Activated naive CD4-positive, alpha-beta T cell (primary cell): Measurements from ENCODE around the gene ZNF101.

ENCODE experiments used
- DNase-seq, 4 experiments: peaks; one replicate each; lab custom pipeline; 2025; lab: John Stamatoyannopoulos, UW

Gene ZNF101

GRCh38 chr19:19668230-19669012 lies at the start of gene ZNF101:
ZNF101 (plus strand) TSS chr19:19668839; CDS start chr19:19668964, 125 bp downstream.
- DNase-seq, result peak; percentile 75 to 93 (median 87)

DNA sequence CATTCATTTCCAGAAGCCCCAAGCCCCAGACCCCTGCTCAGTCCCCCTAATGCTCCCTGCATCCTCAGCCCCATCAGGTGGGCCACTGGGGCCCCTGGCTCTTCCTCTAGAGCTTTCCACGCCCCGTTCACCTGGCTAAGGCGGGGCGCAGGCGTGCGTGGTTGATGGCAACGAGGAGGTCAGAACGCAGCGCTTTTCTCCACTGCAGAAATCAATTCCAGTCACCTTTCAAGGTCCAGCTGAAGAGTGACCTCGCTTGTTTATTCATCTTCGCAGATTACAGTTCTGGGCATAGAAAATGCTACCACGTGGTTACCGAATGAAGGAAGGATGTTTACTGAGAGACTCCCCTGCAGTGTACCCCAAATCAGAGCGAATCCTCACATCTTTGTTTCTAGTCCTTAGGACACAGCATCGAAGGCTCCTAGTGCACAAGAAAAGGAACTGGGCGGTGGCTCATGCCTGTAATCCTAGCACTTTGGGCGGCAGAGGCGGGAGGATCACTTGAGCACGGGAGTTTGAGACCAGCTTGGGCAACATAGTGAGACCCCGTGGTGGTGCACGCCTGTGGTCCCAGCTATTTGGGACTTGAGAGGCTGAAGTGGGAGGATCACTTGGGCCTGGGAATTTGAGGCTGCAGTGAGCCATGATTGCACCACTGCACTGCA lies 49.3 kb upstream of the ZNF101 start:
- no peak for DNase-seq

DNA sequence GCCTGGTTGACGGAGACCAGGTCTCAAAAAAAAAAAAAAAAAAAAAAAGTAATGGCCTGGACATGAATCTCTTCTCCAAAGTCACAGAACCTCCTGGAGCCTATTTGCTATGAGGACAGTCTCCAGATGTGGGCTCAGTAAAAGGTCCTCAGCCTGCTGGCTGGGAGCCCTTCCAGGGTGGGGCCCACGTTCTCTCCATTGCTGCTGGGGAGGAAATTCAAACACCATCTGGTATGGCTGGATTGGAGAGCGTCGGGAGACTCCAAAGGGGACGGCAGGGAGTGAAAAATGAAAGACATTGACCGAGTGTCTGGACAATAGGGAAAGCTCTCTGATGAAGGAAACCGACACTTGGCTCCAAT lies 48.8 kb upstream of the ZNF101 start:
- DNase-seq, result no peak

DNA sequence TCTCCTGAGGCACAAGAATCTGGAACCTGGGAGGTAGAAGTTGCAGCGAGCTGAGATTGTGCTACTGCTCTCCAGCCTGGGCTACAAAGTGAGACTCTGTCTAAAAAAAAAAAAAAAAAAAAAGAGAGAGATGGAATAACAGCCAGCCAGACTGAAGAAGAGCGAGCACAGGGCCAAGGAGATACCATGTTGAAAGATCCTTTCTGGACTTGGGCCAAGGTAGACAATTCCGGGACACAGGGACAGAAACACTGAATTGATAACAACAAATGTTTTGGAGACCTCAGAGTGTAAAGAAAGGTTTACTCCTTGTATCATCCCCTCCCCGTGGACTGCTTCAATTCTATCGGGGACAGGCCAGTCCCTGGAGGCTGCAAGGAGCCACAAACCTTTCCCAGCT lies 45.3 kb upstream of the ZNF101 start:
- no peak for DNase-seq

- DNase-seq, result no peak
Observed at GRCh38 chr19:19624032-19624570, 44.5 kb upstream of the ZNF101 start.

GRCh38 chr19:19626516-19627472 lies 41.8 kb upstream of the ZNF101 start:
- DNase-seq, result no peak

DNA sequence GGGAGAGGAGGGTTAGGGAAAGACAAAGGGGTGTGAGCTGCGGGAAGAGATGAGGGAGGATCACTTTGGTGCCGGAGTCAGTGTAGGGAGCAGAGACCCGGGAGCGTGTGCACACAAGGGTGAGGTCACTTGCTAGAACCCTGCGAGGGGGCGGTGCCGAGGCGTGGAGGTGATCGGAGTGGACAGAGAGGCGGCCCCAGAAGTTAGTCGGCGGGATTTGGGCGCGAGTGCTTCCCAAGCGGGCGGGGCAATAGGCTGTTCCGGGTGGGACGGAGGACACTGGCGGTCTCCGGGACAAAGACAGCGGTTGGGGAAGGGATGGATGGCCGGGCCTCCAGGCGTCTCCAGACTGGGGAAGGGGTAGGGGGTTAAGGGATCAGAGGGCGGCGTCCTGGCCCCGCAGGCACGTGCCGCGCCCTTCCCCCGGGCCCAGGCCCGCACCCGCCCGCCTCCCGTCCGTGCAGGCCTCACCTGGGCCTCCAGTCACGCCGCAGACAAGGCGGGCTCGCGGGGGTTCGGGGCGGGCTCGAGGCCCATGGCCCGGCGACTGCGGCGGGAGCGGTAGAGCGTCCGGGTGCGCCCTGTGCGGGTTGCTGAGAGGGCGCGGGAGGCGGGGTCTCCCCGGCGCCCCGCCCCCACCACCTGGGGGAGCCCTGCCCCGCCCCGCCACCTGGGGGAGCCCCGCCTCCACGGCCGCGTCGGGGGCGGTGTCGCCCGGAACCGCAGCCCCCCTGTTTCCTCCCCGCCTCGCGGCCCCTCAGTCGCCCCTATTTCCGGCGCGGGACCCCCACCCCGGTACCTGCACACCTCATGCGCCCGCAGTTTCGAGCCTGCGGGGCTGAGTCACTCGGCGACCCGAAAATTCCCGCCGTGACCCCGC lies 40.8 kb upstream of the ZNF101 start, which contains the start of gene LPAR2:
Gene LPAR2, minus strand, starts transcription at position 600 of the 880 bp plus-strand sequence. CDS start 945 bp downstream, outside the sequence.
- peak in 3 of 4 experiments; percentile 22 to 85 (median 65) for DNase-seq

- peak in 3 of 4 experiments; percentile 17 to 42 (median 18) for DNase-seq
Observed at GRCh38 chr19:19628501-19629134, 40.0 kb upstream of the ZNF101 start.

GRCh38 chr19:19630062-19630414 lies 38.6 kb upstream of the ZNF101 start:
- no peak for DNase-seq

DNA sequence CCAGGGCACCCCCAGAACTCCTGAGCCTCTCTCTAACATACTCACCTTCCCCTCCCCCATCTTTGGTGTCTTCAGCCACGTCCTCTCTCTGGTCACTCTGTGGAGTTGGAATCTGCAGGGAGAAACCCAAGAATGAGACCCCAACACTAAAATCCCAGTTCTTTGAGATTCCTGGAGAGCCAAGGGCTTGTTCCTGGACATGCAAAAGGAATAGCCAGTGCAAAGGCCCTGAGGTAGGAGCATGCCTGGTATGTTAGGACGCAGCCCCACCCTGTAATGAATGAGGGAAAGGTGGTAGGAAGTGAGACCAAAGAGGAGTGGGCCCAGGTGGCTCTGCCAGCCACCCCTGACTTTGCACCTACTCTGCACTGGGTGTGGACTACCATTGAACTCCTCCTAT lies 38.2 kb upstream of the ZNF101 start:
- DNase-seq, result no peak

GRCh38 chr19:19631346-19631745 lies 37.3 kb upstream of the ZNF101 start:
- no peak for DNase-seq

DNA sequence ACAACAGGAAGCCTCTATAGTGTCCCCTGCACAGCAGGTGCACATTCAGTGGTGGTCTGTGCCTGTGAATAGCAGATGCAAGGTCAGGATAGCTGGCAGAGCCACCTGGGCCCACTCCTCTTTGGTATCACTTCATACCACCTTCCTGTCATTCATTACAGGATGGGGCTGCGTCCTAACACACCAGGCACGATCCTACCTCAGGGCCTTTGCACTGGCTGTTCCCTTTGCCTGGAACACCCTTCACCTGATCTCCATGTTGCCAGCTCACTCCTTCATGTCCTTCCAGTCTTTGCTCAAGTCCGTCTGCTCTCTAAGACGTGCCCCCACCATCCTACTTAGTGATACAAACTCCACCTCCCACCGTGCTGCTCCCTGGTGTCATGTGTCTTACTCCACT lies 36.0 kb upstream of the ZNF101 start:
- no peak for DNase-seq

DNA sequence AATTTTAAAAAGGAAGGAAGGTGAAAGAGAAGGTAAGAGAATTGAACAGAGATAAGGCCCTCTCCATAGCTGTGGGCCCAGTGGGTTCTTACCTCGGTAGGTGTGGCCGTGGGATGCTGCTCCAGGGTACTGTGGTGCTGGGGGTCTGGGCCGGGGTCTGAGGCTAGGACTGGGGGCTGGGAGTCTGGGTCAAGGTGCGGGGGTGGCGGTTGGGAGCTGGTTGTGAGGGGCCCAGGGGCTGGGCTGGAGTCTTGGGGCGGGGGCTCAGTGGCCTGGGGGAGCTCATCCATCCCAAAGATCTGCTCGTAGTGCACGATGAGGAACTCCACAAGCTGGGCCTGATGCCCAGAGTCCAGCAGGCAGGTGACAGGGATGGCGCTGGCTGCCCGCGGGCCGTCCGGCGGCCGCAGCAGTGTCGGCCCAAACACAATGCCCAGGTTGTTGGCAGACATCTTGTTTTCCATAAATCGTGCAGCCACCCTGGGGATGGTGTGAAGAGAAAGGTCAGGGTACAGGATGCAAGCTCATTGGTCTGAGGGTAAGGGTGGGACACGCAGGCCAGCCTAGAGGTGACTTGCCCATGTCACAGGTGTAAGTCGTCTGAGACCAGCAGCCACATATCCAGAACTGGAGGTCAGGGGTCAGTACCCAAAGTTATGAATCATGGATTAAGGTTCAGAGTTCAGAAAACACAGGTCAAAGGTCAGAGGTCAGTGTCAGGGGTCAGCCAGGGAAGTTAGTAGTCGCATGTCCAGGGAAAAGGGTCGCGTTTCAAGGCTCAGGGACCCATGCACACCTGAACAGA lies 34.7 kb upstream of the ZNF101 start:
- no peak for DNase-seq

GRCh38 chr19:19634516-19635312 lies 33.9 kb upstream of the ZNF101 start:
- no peak for DNase-seq

DNA sequence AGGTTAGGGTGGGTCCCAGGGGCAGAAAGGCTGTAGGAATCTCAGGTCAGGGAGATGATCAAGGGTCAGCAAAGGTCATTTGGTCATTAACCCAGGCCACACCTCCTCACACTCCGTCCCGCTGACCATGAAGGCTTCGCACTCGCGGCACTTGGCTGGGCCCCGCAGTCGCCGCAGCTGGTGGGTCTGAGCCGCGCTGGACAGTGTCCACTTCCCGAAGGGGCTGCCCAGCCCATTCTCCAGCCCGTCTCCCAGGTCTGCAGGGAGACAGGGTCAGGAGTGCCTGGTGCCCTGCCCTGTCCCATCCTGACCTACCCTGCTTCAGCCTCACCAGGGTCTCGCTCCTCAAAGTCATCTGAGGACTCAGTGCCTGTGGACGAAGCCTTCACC lies 33.3 kb upstream of the ZNF101 start:
- DNase-seq, result no peak

DNA sequence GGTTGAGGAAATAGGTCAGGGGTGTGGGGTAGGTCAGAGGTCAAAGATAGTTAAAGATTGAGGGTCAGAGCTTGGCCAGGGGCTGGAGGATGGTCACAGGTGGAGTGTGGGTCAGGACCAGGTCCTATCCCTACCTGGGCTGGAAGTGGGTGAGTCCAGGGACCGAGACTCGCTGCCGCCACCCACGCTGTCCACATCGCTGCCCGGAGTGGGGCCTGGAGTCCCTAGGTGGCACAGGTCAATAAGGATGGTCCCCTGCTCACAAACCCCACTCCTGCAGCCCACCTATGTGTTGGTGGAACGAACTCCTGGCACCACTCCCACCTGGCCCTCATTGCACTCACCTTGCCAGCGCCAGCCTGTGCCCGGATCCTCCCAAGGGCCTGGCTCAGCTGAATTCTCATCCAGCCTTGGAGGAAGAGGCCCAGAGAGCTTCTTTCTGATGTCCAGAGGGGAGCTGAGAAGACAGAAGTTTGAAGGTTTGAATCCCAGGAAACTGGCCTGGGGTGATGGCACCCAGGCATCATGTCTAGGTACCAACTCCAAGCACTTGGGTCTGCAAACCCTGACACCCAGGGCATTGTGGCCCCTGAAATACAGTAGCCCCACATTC lies 32.0 kb upstream of the ZNF101 start:
- DNase-seq, result no peak

DNA sequence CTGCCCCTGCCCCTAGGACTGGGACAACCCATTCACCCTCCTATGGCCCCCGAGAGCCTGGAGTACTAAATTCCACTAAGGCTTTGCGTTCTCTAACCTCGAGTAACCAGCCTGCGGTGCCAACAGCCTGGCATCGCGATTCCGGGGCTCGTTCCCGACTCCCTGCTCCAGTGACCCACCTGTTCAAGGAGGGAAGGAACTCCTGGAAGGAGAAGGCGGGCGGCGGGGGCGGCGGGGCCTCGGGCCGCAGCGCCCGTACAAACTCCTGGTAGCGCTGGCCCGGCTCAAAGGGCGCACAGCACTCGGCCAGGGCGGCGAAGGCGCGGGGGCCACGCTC lies 31.5 kb upstream of the ZNF101 start:
- DNase-seq, result no peak

GRCh38 chr19:19637523-19638251 lies 31.0 kb upstream of the ZNF101 start:
- no peak for DNase-seq
